Bronchial epithelial cell (primary cell): ENCODE measurements around the gene PARVA. TPM values are rescaled to one million over a fixed set of nuclear protein-coding genes. Genes with fewer than 3 reads are reported as not detected.

Experiments used
- DNase-seq: peaks from one replicate; pipeline ENCODE4 v3.0.0-alpha.2; 2010; ENCODE audit warnings: low read depth
- FAIRE-seq: peaks from 2 replicates; lab custom pipeline; 2011; peaks lifted over from hg19 to GRCh38; lab: Jason Lieb, UNC
- H3K27me3 ChIP-seq: 2 replicates; pipeline ENCODE4 v1.5.1; 2011; ENCODE audit warnings: low read length; ENCODE audit not compliant: control insufficient read depth, insufficient read depth
- H3K36me3 ChIP-seq: 2 replicates; pipeline ENCODE4 v1.5.1; 2011; ENCODE audit warnings: low read length; ENCODE audit not compliant: control insufficient read depth, insufficient read depth
- H3K4me3 ChIP-seq: 2 replicates; pipeline ENCODE4 v1.5.1; 2011; ENCODE audit warnings: mild to moderate bottlenecking, low read depth, low read length, control low read depth
- CTCF ChIP-seq: IDR thresholded peaks from 2 replicates; pipeline ENCODE4 v1.5.1; 2011; ENCODE audit warnings: mild to moderate bottlenecking, moderate library complexity, low read length, control low read depth, inconsistent platforms; ENCODE audit not compliant: insufficient read depth, severe bottlenecking
- total RNA-seq: library from RNA; depleted of rRNA; stranded (reverse); fragments of >200 nt; gene quantifications from 2 replicates; pipeline ENCODE4 v1.2.1, GENCODE V29; 2014

Gene PARVA
- total RNA-seq, 1 donor from 2014 or later = 7.6 TPM

GRCh38 chr11:12540075-12540680 lies 162.8 kb downstream of the PARVA start:
- FAIRE-seq (no peak), DNase-seq (no peak)
- no peaks in the 10 kb centered on the region for H3K27me3 ChIP-seq
- TF ChIP-seq CTCF = no peak
- no peaks in the 10 kb centered on the region for H3K36me3 ChIP-seq
- H3K4me3 ChIP-seq = no peak overlapping the region

- FAIRE-seq (no peak), DNase-seq (no peak)
- no peak for TF ChIP-seq CTCF
- H3K4me3 ChIP-seq = no peak overlapping the region
- H3K36me3 ChIP-seq = no peaks in the 10 kb centered on the region
- H3K27me3 ChIP-seq = no peaks in the 10 kb centered on the region
Measured at GRCh38 chr11:12540913-12541582, 163.7 kb downstream of the PARVA start.

- Histone ChIP-seq H3K4me3 (no peak overlapping the region), H3K36me3 (no peaks in the 10 kb centered on the region), H3K27me3 (no peaks in the 10 kb centered on the region)
- FAIRE-seq (no peak), DNase-seq (no peak)
- TF ChIP-seq CTCF = no peak
Measured at GRCh38 chr11:12541583-12542151, 164.3 kb downstream of the PARVA start.

GRCh38 chr11:12542186-12542935 lies 165.0 kb downstream of the PARVA start:
- H3K4me3 ChIP-seq = no peak overlapping the region
- H3K36me3 ChIP-seq = no peaks in the 10 kb centered on the region
- H3K27me3 ChIP-seq = no peaks in the 10 kb centered on the region
- no peak for TF ChIP-seq CTCF
- DNase-seq = no peak
- FAIRE-seq = no peak

GRCh38 chr11:12543596-12544415 lies 166.4 kb downstream of the PARVA start:
- Histone ChIP-seq H3K36me3 (no peaks in the 10 kb centered on the region), H3K27me3 (no peaks in the 10 kb centered on the region), H3K4me3 (no peak overlapping the region)
- DNase-seq (peak; percentile 80), FAIRE-seq (no peak)
- no peak for TF ChIP-seq CTCF
